HG02870 (cell line): ENCODE data around the gene USP47.
A peak's percentile ranks its signal among the peaks of the same experiment; 100 is the strongest.

Source experiments
- ATAC-seq: cut with Tn5 transposase; IDR thresholded peaks from one replicate; pipeline ENCODE4 v1.9.1; 2021; ENCODE audit warnings: mild to moderate bottlenecking, moderate library complexity; ENCODE audit not compliant: unreplicated experiment

USP47 gene

GRCh38 chr11:11865449-11865848 is 23.7 kb downstream of the USP47 start:
- no peak for ATAC-seq

GRCh38 chr11:11866203-11866602 is 24.4 kb downstream of the USP47 start:
- ATAC-seq: no peak

- no peak for ATAC-seq
Measured at GRCh38 chr11:11867720-11868119, 25.9 kb downstream of the USP47 start.

- no peak for ATAC-seq
Measured at GRCh38 chr11:11871991-11872401, 30.2 kb downstream of the USP47 start.

GRCh38 chr11:11876458-11876857 is 34.7 kb downstream of the USP47 start:
- ATAC-seq: no peak

- ATAC-seq: no peak
Measured at GRCh38 chr11:11880179-11880578, 38.4 kb downstream of the USP47 start.

GRCh38 chr11:11882539-11882938 is 40.8 kb downstream of the USP47 start:
- ATAC-seq: no peak

GRCh38 chr11:11884351-11884750 is 42.6 kb downstream of the USP47 start:
- no peak for ATAC-seq

GRCh38 chr11:11884774-11885481 is 43.2 kb downstream of the USP47 start:
- ATAC-seq: peak; percentile 79

- no peak for ATAC-seq
Measured at GRCh38 chr11:11894486-11894885, 52.7 kb downstream of the USP47 start.

GRCh38 chr11:11895672-11896071 is 53.9 kb downstream of the USP47 start:
- no peak for ATAC-seq

- ATAC-seq: no peak
Measured at GRCh38 chr11:11898648-11899047, 56.9 kb downstream of the USP47 start.

GRCh38 chr11:11899401-11899800 is 57.6 kb downstream of the USP47 start:
- no peak for ATAC-seq

- no peak for ATAC-seq
Measured at GRCh38 chr11:11901929-11902328, 60.2 kb downstream of the USP47 start.

GRCh38 chr11:11909727-11910126 is 68.0 kb downstream of the USP47 start:
- ATAC-seq: no peak

- ATAC-seq: no peak
Measured at GRCh38 chr11:11910541-11910940, 68.8 kb downstream of the USP47 start.

GRCh38 chr11:11913395-11913794 is 71.6 kb downstream of the USP47 start:
- ATAC-seq: no peak

- ATAC-seq: no peak
Measured at GRCh38 chr11:11915625-11916024, 73.9 kb downstream of the USP47 start.

GRCh38 chr11:11916981-11917399 is 75.2 kb downstream of the USP47 start:
- ATAC-seq: no peak

GRCh38 chr11:11923828-11924227 is 82.1 kb downstream of the USP47 start:
- ATAC-seq: no peak

- ATAC-seq: no peak
Measured at GRCh38 chr11:11929920-11930319, 88.1 kb downstream of the USP47 start.

GRCh38 chr11:11931461-11932055 is 89.8 kb downstream of the USP47 start:
- ATAC-seq: no peak

GRCh38 chr11:11935536-11935935 is 93.8 kb downstream of the USP47 start:
- ATAC-seq: no peak
